SHP77 (cell line): ENCODE data around the gene MS4A14.
A peak's percentile ranks its signal among the peaks of the same experiment; 100 is the strongest.
"Not testable (repeated sequence)": the region's sequence is repeated elsewhere in the genome, so short reads cannot be mapped to it uniquely, and the experiment has no call there.

Experiments
- DNase-seq, 2 experiments: peaks; one replicate each; lab custom pipeline; 2025; lab: John Stamatoyannopoulos, UW

MS4A14 gene

GRCh38 chr11:60389279-60389910, 6.9 kb upstream of the MS4A14 start:
- no peak for DNase-seq

- DNase-seq, result no peak
These were observed 5.8 kb upstream of the MS4A14 start for GRCh38 chr11:60390419-60390818.

- no peak for DNase-seq
These were observed 3.9 kb upstream of the MS4A14 start for GRCh38 chr11:60392361-60392760.

- no peak for DNase-seq
These were observed 3.2 kb upstream of the MS4A14 start for GRCh38 chr11:60393016-60393415.

GRCh38 chr11:60394666-60395380, 1.4 kb upstream of the MS4A14 start:
- no peak for DNase-seq

- DNase-seq, result no peak
These were observed 540 bp downstream of the MS4A14 start for GRCh38 chr11:60396799-60397198.

GRCh38 chr11:60420015-60420414, 23.8 kb downstream of the MS4A14 start:
- DNase-seq, result no peak

GRCh38 chr11:60422609-60423008, 26.4 kb downstream of the MS4A14 start:
- no peak for DNase-seq

- DNase-seq, result peak; percentile 50 to 64
These were observed 32.3 kb downstream of the MS4A14 start for GRCh38 chr11:60428517-60428916.

GRCh38 chr11:60429272-60429671, 33.0 kb downstream of the MS4A14 start, which contains the start of gene MS4A5:
Gene MS4A5, plus strand, starts transcription at chr11:60429572. Its CDS starts 103 bp downstream, at chr11:60429675.
- DNase-seq, result no peak

- DNase-seq, result no peak
These were observed 35.0 kb downstream of the MS4A14 start for GRCh38 chr11:60431251-60431650.

- DNase-seq, result no peak
These were observed 37.1 kb downstream of the MS4A14 start for GRCh38 chr11:60433401-60433800.

GRCh38 chr11:60447070-60447469, 50.8 kb downstream of the MS4A14 start:
- no peak for DNase-seq

GRCh38 chr11:60447846-60448245, 51.6 kb downstream of the MS4A14 start:
- no peak for DNase-seq

GRCh38 chr11:60451185-60451584, 54.9 kb downstream of the MS4A14 start:
- DNase-seq, result not testable (repeated sequence)

- DNase-seq, result no peak
These were observed 58.0 kb downstream of the MS4A14 start for GRCh38 chr11:60454212-60454611.

- DNase-seq, result no peak
These were observed 59.3 kb downstream of the MS4A14 start, which contains the start of gene MS4A1 for GRCh38 chr11:60455531-60456042. Gene MS4A1, plus strand, starts transcription at chr11:60455847. Its CDS starts 6,528 bp downstream, at chr11:60462375.

- no peak for DNase-seq
These were observed 61.3 kb downstream of the MS4A14 start for GRCh38 chr11:60457576-60457975.

GRCh38 chr11:60459345-60459744, 63.1 kb downstream of the MS4A14 start:
- no peak for DNase-seq
